Mesodermal cell (in vitro differentiated cells): ENCODE data around the gene BCAS1.

Experiments used
- H3K27ac ChIP-seq: 2 replicates; pipeline ENCODE4 v1.7.0; 2013; ENCODE audit warnings: mild to moderate bottlenecking, low read depth, low read length, moderate library complexity; ENCODE audit not compliant: severe bottlenecking
- H3K36me3 ChIP-seq: 2 replicates; pipeline ENCODE4 v1.7.1; 2013; ENCODE audit warnings: mild to moderate bottlenecking, low read length, moderate library complexity; ENCODE audit not compliant: control insufficient read depth, insufficient read depth
- H3K4me1 ChIP-seq: one replicate; pipeline ENCODE4 v1.7.1; 2013; ENCODE audit warnings: mild to moderate bottlenecking, low read length; ENCODE audit not compliant: insufficient read depth, control insufficient read depth, poor library complexity, severe bottlenecking
- H3K4me3 ChIP-seq: 2 replicates; pipeline ENCODE4 v1.7.0; 2013; ENCODE audit warnings: low read length, control low read depth, mild to moderate bottlenecking; ENCODE audit not compliant: insufficient read depth, poor library complexity, severe bottlenecking; ENCODE audit errors: extremely low read depth
- H3K9me3 ChIP-seq: 2 replicates; pipeline ENCODE4 v1.7.1; 2013; ENCODE audit warnings: mild to moderate bottlenecking, low read length, moderate library complexity; ENCODE audit not compliant: control insufficient read depth
- WGBS, 2 experiments: methylation state at CpG; one replicate each; pipeline ENCODE4 v1.1.5; 2013; ENCODE audit warnings: missing lambda C conversion rate in 2 of 2; ENCODE audit not compliant: insufficient coverage in 2 of 2; 5-methylcytosine and 5-hydroxymethylcytosine counted together

BCAS1 gene

DNA sequence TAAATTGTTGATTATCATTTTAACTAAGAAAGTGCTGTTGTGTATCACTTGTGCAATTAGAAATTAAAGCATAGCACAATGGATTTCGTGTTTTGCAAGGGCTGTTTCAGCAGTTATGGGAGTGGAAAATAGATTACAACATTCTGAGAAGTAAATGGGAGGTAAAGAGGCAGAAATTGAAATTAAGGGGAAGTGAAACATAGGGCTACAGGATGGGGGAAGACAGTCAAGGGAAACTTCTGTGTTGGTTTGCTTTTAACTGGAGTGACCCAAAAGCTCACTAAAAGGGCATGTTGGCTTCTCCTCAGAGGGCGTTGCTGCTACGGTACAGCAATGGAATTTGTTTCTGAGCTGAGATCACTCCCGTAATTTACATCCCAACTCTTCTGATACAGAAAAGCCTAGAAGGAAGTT is 147.5 kb downstream of the BCAS1 start:
- H3K4me3 ChIP-seq, result no peak overlapping the region

DNA sequence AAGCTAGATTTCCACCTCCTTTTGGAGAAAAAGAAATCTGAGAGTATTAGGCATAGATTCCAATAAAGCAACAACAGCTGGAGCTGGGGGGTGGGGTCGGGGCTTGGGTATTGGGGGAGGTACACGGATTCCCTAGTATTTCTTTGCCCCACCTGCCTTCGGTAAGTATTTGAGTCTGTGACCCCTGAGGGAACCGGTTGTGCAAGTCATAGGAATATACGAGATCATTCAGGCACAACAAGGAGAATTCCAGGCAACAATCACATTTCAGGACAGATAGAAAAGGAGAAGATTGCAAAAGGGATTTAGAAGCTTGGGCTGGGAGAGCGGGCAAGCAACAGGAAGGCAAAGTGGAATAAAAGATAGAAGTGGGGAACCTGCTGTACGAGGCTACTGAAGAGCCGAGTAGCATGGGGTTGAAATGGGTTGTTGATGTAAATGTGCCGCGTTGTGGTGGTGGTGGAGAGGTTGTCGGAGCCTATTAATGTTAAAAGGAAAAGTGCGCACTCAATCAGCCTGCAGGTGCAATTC is 148.9 kb downstream of the BCAS1 start:
- WGBS, 2 experiments, result 84% methylated on average over 12 of the region's 12 CpGs
- no peak overlapping the region for H3K4me3 ChIP-seq
- peaks cover 19% of the 10 kb centered on the region for H3K4me1 ChIP-seq
- no peaks in the 10 kb centered on the region for H3K36me3 ChIP-seq
- no peaks in the 10 kb centered on the region for H3K9me3 ChIP-seq
- no peak overlapping the region for H3K27ac ChIP-seq

More for the DNA sequence above, 147.5 kb downstream of the BCAS1 start:
- Histone ChIP-seq H3K36me3 (no peaks in the 10 kb centered on the region), H3K4me1 (peaks cover 9% of the 10 kb centered on the region), H3K9me3 (no peaks in the 10 kb centered on the region), H3K27ac (no peak overlapping the region)
- 78 to 86% methylated on average over 1 to 3 of the region's 4 CpGs for WGBS, 2 experiments

DNA sequence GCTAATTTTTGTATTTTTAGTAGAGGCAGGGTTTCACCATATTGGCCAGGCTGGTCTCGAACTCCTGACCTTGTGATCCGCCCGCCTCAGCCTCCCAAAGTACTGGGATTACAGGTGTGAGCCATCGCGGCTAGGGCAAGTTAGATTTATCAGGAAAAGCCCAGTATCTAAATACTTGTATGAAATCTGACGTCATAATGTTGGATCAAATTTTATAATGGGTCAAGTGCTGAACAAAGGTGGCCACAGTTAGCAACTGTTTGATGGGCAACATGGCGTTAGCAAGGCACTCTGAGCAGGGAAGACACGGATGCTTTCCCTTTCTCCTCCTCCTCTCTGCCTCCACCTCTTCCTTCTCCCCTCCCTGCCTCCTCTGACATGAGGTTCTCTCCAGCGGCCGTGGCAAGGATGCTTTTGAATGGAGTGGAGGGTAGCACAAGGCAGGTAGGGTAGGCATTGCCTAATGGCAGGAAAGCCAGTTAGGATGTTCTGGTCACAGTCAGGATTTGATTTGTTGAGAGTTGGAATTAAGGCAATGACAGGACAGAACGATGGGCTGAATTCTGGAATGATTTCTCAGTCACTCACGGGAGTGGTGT is 149.6 kb downstream of the BCAS1 start:
- Histone ChIP-seq H3K27ac (no peak overlapping the region), H3K4me1 (peaks cover 27% of the 10 kb centered on the region), H3K4me3 (no peak overlapping the region), H3K36me3 (no peaks in the 10 kb centered on the region), H3K9me3 (no peaks in the 10 kb centered on the region)
- 93 to 97% methylated on average over 7 to 9 of the region's 12 CpGs for WGBS, 2 experiments

DNA sequence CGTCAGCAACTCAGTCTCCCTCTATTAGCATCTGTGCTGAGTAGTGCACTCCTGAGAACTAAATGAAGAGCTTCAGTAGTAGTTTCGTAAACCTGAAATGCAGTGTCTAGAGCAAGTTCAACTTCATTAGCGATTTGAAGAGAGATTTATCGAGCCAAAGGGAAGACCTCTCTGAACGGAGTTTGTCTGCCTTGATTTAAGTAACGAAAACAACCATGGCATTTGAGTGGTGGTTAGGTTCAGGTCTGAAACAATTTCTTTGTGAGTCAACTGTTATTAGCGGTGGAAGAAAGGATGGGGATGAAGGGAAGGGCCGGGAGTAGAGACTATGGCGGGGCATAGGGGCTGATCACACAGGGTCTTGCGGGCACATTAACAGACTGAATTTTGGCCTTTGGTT is 150.5 kb downstream of the BCAS1 start:
- no peak overlapping the region for H3K4me3 ChIP-seq
- no peaks in the 10 kb centered on the region for H3K36me3 ChIP-seq
- H3K4me1 ChIP-seq, result peaks cover 33% of the 10 kb centered on the region
- no peak overlapping the region for H3K27ac ChIP-seq
- H3K9me3 ChIP-seq, result no peaks in the 10 kb centered on the region
- 89 to 92% methylated on average over 8 to 9 of the region's 10 CpGs for WGBS, 2 experiments

DNA sequence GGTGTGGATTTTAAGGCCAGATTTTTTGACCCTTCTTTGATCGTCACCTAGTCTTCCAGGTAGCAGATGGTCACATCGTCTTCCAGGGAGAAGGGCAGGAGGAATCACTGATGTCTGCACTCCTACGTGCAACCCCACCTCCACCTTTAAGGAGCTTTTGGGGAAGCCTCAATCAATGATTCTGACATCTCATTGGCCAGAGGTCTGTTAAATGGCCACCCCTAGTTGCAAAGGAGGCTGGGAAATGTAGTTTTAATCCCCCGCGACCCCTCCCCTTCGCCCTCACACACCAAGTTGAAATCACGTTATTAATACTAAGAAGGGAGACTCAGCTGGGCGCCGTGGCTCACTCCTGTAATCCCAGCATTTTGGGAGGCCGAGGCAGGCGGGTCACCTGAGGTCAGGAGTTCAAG is 151.4 kb downstream of the BCAS1 start:
- no peaks in the 10 kb centered on the region for H3K9me3 ChIP-seq
- no peak overlapping the region for H3K27ac ChIP-seq
- peaks cover 42% of the 10 kb centered on the region for H3K4me1 ChIP-seq
- no peaks in the 10 kb centered on the region for H3K36me3 ChIP-seq
- no peak overlapping the region for H3K4me3 ChIP-seq
- WGBS, 2 experiments, result 42% methylated on average over 6 of the region's 11 CpGs; no CpG with 5 or more reads in 1 of the 2 experiments

DNA sequence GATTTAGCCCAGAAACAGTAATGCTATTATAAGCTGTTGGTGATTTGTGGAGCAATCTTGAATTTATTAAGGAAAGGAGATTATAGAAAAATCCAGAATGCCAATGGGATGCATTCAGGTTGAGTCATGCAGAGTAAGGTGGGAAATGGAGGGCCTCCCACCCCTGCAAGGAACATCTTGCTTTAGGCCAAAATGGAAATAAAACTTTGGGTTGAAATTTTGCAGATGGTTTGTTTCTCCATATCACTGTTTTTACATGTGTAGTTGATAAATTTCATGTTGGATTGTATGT is 152.4 kb downstream of the BCAS1 start:
- no peaks in the 10 kb centered on the region for H3K36me3 ChIP-seq
- H3K4me1 ChIP-seq, result peaks cover 42% of the 10 kb centered on the region
- H3K4me3 ChIP-seq, result no peak overlapping the region
- H3K27ac ChIP-seq, result peak overlapping the region; percentile 95
- no peaks in the 10 kb centered on the region for H3K9me3 ChIP-seq

DNA sequence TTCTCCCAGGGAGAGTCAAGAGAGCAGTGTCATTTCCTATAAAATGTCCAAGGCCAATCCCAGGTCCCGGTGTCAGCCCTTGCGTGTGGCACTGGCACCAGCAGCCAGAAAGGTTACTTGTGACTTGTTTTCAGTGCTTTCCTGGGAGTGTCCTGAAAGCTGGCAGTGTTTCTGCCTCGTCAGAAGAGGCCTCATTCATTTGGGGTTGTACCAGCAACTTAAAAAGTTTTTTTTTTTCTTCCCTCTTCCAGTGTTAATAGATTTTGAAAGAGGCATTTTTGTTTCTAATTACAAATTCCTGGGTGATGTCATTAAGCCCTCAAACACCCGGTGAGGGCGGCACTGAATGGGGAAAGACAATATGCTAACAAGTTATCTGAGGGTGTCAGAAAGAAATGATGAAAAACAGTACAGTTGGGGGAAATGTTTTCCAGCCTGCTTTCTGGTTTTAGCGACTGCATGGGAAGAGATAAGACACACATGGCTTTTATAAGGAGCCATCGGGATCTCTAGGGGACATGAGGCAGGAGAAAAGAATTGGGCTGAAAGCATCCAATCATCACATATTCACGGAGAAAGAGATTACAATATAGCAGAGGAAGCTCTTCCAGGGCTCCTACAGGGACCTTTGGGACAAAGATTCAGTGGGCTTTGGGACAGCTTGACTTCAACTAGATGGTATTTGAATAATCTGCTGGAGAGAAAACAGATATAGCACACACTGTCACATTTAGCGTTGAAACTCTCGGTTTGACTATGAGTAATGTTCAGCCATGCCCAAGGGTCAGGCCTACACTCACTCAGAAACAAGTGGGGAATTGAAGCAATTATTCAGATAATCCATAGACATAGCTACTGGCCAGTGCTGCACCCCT is 153.0 kb downstream of the BCAS1 start:
- WGBS, 2 experiments, result 40 to 48% methylated on average over 5 to 9 of the region's 10 CpGs
- no peaks in the 10 kb centered on the region for H3K36me3 ChIP-seq
- H3K4me1 ChIP-seq, result peaks cover 42% of the 10 kb centered on the region
- H3K27ac ChIP-seq, result peak overlapping the region; percentile 95
- H3K9me3 ChIP-seq, result no peaks in the 10 kb centered on the region
- H3K4me3 ChIP-seq, result no peak overlapping the region

DNA sequence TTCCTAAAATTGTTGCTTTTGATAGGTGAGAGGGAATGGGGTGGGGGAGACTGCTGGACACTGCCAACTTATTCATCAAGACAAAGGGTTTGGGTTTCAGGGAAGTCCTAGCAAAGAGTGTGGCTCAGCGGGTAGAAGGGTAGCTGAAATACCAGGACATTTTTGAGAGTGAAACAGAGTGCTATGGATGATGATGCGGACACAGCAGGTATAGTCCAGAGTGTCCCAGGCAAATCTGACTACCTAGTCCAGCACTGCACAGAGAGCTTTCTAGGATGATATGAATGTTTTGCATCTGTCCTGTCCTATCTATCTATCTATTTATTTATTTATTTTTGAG is 154.3 kb downstream of the BCAS1 start:
- Histone ChIP-seq H3K9me3 (no peaks in the 10 kb centered on the region), H3K4me3 (no peak overlapping the region), H3K4me1 (peaks cover 42% of the 10 kb centered on the region), H3K27ac (peak overlapping the region; percentile 95), H3K36me3 (no peaks in the 10 kb centered on the region)
- WGBS, 2 experiments, result 59 to 61% methylated on average over 2 of the region's 2 CpGs

DNA sequence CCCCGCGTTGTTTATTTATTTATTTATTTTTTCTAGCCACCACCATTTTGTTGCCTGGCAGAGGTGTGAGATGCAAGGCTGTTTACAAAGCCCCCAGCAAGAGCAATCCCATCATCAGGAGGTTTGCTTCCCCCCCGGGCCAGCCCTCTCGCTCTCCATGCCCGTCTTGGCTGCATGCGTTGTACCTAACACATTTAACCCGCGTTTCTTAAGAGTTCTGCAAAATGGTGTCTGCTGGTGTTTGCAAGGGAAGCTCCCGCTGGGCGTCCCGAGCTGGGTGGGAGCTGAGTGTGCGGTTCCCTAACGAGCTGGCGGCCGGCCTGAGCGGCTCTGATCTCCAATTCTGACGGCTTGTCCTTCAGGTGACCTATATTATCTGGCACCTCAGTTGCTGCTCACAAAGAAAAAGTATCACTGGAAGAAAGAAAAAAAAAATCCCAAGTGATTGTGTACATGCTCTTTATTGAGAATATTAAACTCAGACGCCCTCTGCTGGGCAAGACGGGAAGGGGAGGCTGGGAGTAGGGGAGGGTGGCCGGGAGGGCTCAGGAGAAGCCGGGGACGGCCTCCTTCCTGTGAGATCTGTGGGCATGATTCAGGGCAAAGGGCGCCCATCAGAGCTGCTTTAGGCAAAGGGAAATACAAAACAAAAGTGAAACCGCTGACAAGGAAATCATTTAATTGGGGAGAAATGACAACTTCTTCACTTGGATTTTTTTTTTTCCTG is 154.8 kb downstream of the BCAS1 start:
- Histone ChIP-seq H3K36me3 (no peaks in the 10 kb centered on the region), H3K4me3 (peak overlapping the region; percentile 42), H3K9me3 (peaks cover 2% of the 10 kb centered on the region), H3K4me1 (peaks cover 42% of the 10 kb centered on the region), H3K27ac (peak overlapping the region; percentile 95)
- WGBS, 2 experiments, result 1 to 3% methylated on average over 12 to 15 of the region's 24 CpGs

DNA sequence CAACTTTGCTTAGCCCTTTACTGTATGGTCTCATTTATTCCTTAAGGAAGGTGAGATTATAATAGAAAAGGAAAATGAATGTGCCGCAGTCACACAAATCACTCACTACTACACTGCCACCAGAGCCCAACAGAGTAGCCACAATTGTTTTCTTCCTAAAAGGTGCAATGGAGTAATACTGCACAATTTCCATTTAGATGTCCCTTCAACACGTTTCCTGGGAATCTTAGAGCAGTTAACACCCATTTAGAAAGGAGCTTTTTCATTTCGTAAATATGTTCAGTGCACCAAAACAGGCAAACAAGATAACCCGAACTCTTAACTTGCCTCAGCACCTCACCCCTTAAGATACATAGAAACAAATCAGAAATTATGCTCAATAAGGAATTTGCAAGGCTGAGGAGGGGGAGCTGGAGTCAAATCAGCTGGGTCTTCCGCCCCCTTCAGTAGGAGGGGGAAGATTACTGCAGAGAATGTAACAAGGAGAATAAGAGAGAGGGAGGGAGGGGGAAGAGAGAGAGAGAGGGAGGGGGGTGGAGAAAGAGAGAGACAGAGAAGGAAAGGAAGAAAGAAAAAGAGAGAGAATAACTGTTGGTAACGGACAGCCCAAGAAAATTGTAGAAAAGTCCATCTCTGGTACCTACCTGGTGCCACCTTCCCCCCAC is 155.5 kb downstream of the BCAS1 start:
- peaks cover 42% of the 10 kb centered on the region for H3K4me1 ChIP-seq
- peak overlapping the region; percentile 38 for H3K27ac ChIP-seq
- 34 to 39% methylated on average over 3 to 5 of the region's 6 CpGs for WGBS, 2 experiments
- H3K9me3 ChIP-seq, result peaks cover 6% of the 10 kb centered on the region
- H3K36me3 ChIP-seq, result no peaks in the 10 kb centered on the region
- H3K4me3 ChIP-seq, result peak overlapping the region; percentile 42
